Endothelial cell of umbilical vein (primary cell): ENCODE measurements around the gene VLDLR. TPM values are rescaled to one million over a fixed set of nuclear protein-coding genes. Genes with fewer than 3 reads are reported as not detected.

Experiments
- BruUV-seq: library from RNA; stranded (reverse); fragments of 400-500 nt; replicated peaks from 2 replicates; lab custom pipeline; 2021; lab: Mats Ljungman, UMichigan
- CTCF ChIA-PET: fragments of 300-600, 350-600 bp; sonication (Branson Sonifier 250); formaldehyde crosslinking; loops from one replicate; lab custom pipeline; 2021; ENCODE audit warnings: antibody characterized with exemption, inconsistent platforms; lab: Charles Lee
- POLR2A ChIA-PET: fragments of 300-600, 350-600 bp; sonication (Branson Sonifier 250); formaldehyde crosslinking; loops from one replicate; lab custom pipeline; 2021; ENCODE audit warnings: antibody characterized with exemption, inconsistent platforms; lab: Charles Lee
- DNase-seq: peaks from one replicate; pipeline ENCODE4 v3.0.0-alpha.2; 2011; ENCODE audit warnings: low read depth, low spot score
- FAIRE-seq: peaks from 2 replicates; lab custom pipeline; 2011; peaks lifted over from hg19 to GRCh38; lab: Jason Lieb, UNC
- H2AFZ ChIP-seq: 2 replicates; pipeline ENCODE4 v1.6.0; 2012; ENCODE audit warnings: low read depth, low read length, control low read depth, inconsistent platforms
- H3K27ac ChIP-seq: 2 replicates; pipeline ENCODE4 v1.5.1; 2011; ENCODE audit warnings: low read depth, mild to moderate bottlenecking, control low read depth, low read length, moderate library complexity; ENCODE audit not compliant: insufficient read depth
- H3K27me3 ChIP-seq, 2 experiments: 2 replicates each; pipeline versions ENCODE4 v1.6.0 to v1.6.1; 2011; ENCODE audit warnings: low read length in 2 of 2, mixed read lengths in 1 of 2; ENCODE audit not compliant: control insufficient read depth in 2 of 2, insufficient read depth in 2 of 2
- H3K36me3 ChIP-seq, 2 experiments: 2 replicates in 1 of 2; 3 replicates in 1 of 2; pipeline ENCODE4 v1.5.1; 2011; ENCODE audit warnings: low read length in 2 of 2, mild to moderate bottlenecking in 1 of 2, moderate library complexity in 1 of 2; ENCODE audit not compliant: control insufficient read depth in 2 of 2, insufficient read depth in 2 of 2; ENCODE audit errors: extremely low read depth in 1 of 2
- H3K4me1 ChIP-seq: 3 replicates; pipeline ENCODE4 v1.5.1; 2011; ENCODE audit warnings: mild to moderate bottlenecking, low read length; ENCODE audit not compliant: control insufficient read depth, insufficient read depth; ENCODE audit errors: extremely low read depth
- H3K4me2 ChIP-seq: 2 replicates; pipeline ENCODE4 v1.6.1; 2011; ENCODE audit warnings: low read length, control low read depth, mixed read lengths; ENCODE audit not compliant: insufficient read depth
- H3K4me3 ChIP-seq, 3 experiments: fragments of 200-600 bp in 1 of 3; sonication (generic), shearing (Covaris generic) in 1 of 3; replicated peaks in 1 of 3; 2 replicates each; pipeline ENCODE4 v1.5.1; 2011 to 2016; ENCODE audit warnings: control low read depth in 3 of 3, low read length in 3 of 3, mild to moderate bottlenecking in 2 of 3, inconsistent platforms in 1 of 3, low read depth in 1 of 3, moderate library complexity in 1 of 3; ENCODE audit not compliant: insufficient read depth in 1 of 3
- H3K79me2 ChIP-seq: 2 replicates; pipeline ENCODE4 v1.6.0; 2012; ENCODE audit warnings: low read length, inconsistent platforms; ENCODE audit not compliant: control insufficient read depth, insufficient read depth
- H3K9ac ChIP-seq: replicated peaks from 2 replicates; pipeline ENCODE3; 2011; ENCODE audit warnings: low read length, control low read depth; ENCODE audit not compliant: insufficient read depth; ENCODE audit errors: extremely low read depth
- H3K9me1 ChIP-seq: replicated peaks from 3 replicates; pipeline ENCODE4 v1.6.0; 2011; ENCODE audit warnings: mild to moderate bottlenecking, low read length; ENCODE audit not compliant: control insufficient read depth, insufficient read depth; ENCODE audit errors: extremely low read depth
- H3K9me3 ChIP-seq: replicated peaks from 2 replicates; pipeline ENCODE4 v1.5.1; 2012; ENCODE audit warnings: low read length, inconsistent platforms; ENCODE audit not compliant: control insufficient read depth, insufficient read depth
- H4K20me1 ChIP-seq: replicated peaks from 2 replicates; pipeline ENCODE3; 2011; ENCODE audit warnings: mild to moderate bottlenecking, low read length; ENCODE audit not compliant: control insufficient read depth, insufficient read depth; ENCODE audit errors: extremely low read depth
- CTCF ChIP-seq, 2 donors: IDR thresholded peaks; 1 replicate in 1 of 2; 2 replicates in 1 of 2; pipeline ENCODE4 v1.5.1; 2011; ENCODE audit warnings: low read length in 2 of 2, mild to moderate bottlenecking in 2 of 2, moderate library complexity in 2 of 2, control low read depth in 1 of 2, inconsistent platforms in 1 of 2, low read depth in 1 of 2; ENCODE audit not compliant: insufficient read depth in 1 of 2; ENCODE audit errors: extremely low read depth in 1 of 2
- JUN ChIP-seq: IDR thresholded peaks from 2 replicates; pipeline ENCODE4 v1.6.1; 2011; ENCODE audit warnings: borderline replicate concordance, low read depth; ENCODE audit not compliant: insufficient read length, insufficient read depth
- POLR2AphosphoS5 ChIP-seq: IDR thresholded peaks from 2 replicates; pipeline ENCODE4 v1.6.1; 2012; ENCODE audit warnings: low read depth, mild to moderate bottlenecking, control low read depth, low read length, moderate library complexity; ENCODE audit not compliant: insufficient read depth
- dilution Hi-C: fragments of 300-500 bp; cut with MboI; formaldehyde crosslinking; loops from one replicate; pipeline ENCODE4 v1.15.0; 2019; ENCODE audit warnings: low sequenced_read_pairs; ENCODE audit not compliant: extremely low pct_ligation_motif_present
- intact Hi-C: fragments of 100-400 bp; cut with micrococcal nuclease; formaldehyde crosslinking; loops from one replicate; pipeline ENCODE4 v1.10.0; 2022
- polyA plus RNA-seq, 4 experiments: library from polyadenylated mRNA; depleted of rRNA in 3 of 4; stranded (reverse) in 3 of 4; unstranded in 1 of 4; fragments of >200 nt; gene quantifications; 2 replicates each; pipeline versions ENCODE4 v1.2.1 to v1.2.3, GENCODE V29; 2011 to 2012; ENCODE audit warnings: missing spikeins in 1 of 4
- total RNA-seq: library from RNA; stranded (reverse); gene quantifications from 2 replicates; pipeline ENCODE4 v1.2.3, GENCODE V29; 2021

The VLDLR gene
- total and polyA plus RNA-seq, 2 donors (not counting 3 experiments of a cell fraction or from before 2014, with no cell fraction given) = 0.47 to 2.5 TPM

- Histone ChIP-seq H3K27ac (no peak overlapping the region), H3K4me1 (no peaks in the 10 kb centered on the region), H3K9me1 (no peaks in the 10 kb centered on the region), H3K27me3 (peaks cover 2 to 3% of the 10 kb centered on the region in 2 experiments), H3K4me3 (no peak overlapping the region), H3K9ac (no peak overlapping the region), H3K4me2 (no peak overlapping the region), H3K36me3 (no peaks in the 10 kb centered on the region), H3K79me2 (no peaks in the 10 kb centered on the region), H2AFZ (no peak overlapping the region), H4K20me1 (no peaks in the 10 kb centered on the region), H3K9me3 (no peaks in the 10 kb centered on the region)
- DNase-seq = no peak
- CTCF ChIA-PET = no interaction called here
- FAIRE-seq = no peak
- POLR2A ChIA-PET = no interaction called here
- TF ChIP-seq POLR2AphosphoS5 (no peak), CTCF (IDR thresholded peaks at IDR 0.05; ENCODE audit: extremely low read depth in 1 of 2, insufficient read depth in 1 of 2, low read depth in 1 of 2, low read length in 2 of 2) (no peak)
- BruUV-seq = no TSS peak
- intact Hi-C loops = no loop called here
- dilution Hi-C loops = no loop called here
These were observed 21.3 kb upstream of the VLDLR start for GRCh38 chr9:2600307-2600706.

DNA sequence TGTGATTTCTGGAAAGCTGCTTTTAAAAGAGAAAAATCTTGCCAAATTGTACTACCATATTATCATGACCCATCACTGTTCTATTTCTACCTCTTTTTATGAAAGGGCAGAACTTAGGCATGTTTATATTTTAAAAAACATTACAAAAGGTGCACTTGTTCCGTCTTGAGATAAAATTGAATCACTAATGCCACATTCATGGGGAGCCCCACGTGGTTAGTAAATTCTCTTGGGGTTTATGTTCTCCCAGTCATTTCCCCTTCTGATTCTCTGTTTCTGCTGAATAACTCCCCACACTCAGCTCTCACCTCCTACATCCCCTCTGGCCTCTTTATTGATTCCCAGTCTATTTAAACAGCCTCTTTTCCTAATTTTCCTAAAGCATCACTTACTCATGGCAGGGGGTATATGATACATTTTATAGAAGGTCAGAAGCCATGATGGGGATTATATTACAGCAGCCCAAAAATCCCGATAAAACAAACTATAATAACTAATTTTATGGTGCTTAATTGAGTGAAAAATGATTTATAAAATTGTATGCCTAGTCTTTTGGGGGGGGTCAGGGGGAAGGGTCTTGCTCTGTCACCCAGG, 19.7 kb upstream of the VLDLR start:
- Histone ChIP-seq H3K9ac (no peak overlapping the region), H3K27ac (no peak overlapping the region), H3K4me1 (no peaks in the 10 kb centered on the region), H3K27me3 (peaks cover 2 to 3% of the 10 kb centered on the region in 2 experiments), H3K36me3 (no peaks in the 10 kb centered on the region), H3K79me2 (no peaks in the 10 kb centered on the region), H3K4me3 (no peak overlapping the region), H2AFZ (no peak overlapping the region), H3K4me2 (no peak overlapping the region), H3K9me1 (no peaks in the 10 kb centered on the region), H4K20me1 (no peaks in the 10 kb centered on the region), H3K9me3 (no peaks in the 10 kb centered on the region)
- CTCF ChIA-PET = no interaction called here
- no peak for FAIRE-seq
- dilution Hi-C loops (no loop called here), intact Hi-C loops (no loop called here)
- TF ChIP-seq JUN = no peak
- POLR2A ChIA-PET = no interaction called here
- no TSS peak for BruUV-seq
- DNase-seq = no peak
